ENCODE results near the gene HIVEP3. TPM values are rescaled to one million over a fixed set of nuclear protein-coding genes. Genes with fewer than 3 reads are reported as not detected.

HIVEP3 gene
- total and polyA plus RNA-seq, 2 of the 13 experiments (the other 11 are each of a cell fraction or from before 2014, with no cell fraction given), result 0.05 TPM; not detected in 1

- TF ChIP-seq, protein P1, sequence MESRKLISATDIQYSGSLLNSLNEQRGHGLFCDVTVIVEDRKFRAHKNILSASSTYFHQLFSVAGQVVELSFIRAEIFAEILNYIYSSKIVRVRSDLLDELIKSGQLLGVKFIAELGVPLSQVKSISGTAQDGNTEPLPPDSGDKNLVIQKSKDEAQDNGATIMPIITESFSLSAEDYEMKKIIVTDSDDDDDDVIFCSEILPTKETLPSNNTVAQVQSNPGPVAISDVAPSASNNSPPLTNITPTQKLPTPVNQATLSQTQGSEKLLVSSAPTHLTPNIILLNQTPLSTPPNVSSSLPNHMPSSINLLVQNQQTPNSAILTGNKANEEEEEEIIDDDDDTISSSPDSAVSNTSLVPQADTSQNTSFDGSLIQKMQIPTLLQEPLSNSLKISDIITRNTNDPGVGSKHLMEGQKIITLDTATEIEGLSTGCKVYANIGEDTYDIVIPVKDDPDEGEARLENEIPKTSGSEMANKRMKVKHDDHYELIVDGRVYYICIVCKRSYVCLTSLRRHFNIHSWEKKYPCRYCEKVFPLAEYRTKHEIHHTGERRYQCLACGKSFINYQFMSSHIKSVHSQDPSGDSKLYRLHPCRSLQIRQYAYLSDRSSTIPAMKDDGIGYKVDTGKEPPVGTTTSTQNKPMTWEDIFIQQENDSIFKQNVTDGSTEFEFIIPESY (CRISPR knock-in tag; IDR thresholded peaks at IDR 0.05), result no peak
- no peak for TF ChIP-seq ZNF317 (CRISPR knock-in tag; IDR thresholded peaks at IDR 0.05)
Measured at GRCh38 chr1:41964400-41964799, 45.7 kb upstream of the HIVEP3 start (continued).

DNA sequence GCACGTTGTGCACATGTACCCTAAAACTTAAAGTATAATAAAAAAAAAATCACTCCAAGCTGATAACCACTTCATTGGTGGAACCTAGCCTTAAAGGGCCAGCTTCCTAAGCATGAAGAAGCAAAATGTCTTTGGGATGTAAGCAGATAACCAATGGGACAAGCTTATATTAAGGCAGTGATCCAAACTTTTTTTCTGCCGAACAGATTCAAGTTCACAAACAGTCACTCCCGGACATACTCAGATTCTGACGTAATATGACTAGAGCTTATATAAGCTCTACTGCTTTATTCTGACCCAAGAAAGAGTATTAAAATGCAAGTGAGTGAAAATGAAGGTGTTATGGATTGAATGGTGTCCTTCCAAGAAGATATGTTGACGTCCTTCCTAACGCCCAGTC is 44.9 kb upstream of the HIVEP3 start:
- no TSS peak for BruUV-seq (replicated peaks)
- Histone ChIP-seq H3K4me1 (ENCODE audit: insufficient read depth, low read length) (no peaks in the 10 kb centered on the region), H4K20me1 (ENCODE audit: insufficient read depth, low read length) (no peaks in the 10 kb centered on the region), H3K9ac (ENCODE audit: insufficient read depth, low read depth, low read length) (no peak overlapping the region), H3K4me3 (replicated peaks in 1 of 3; ENCODE audit: insufficient read depth in 1 of 3, low read depth in 2 of 3, low read length in 3 of 3) (no peak overlapping the region), H3K36me3 (replicated peaks in 1 of 2; ENCODE audit: control insufficient read depth in 1 of 2, insufficient read depth in 2 of 2, low read length in 2 of 2) (no peaks in the 10 kb centered on the region), H3K9me3 (ENCODE audit: low read length) (no peaks in the 10 kb centered on the region), H3K27ac (ENCODE audit: extremely low read length, insufficient read depth, low read length) (no peak overlapping the region), H3K79me2 (ENCODE audit: insufficient read depth, low read length) (no peaks in the 10 kb centered on the region), H3K27me3 (ENCODE audit: control insufficient read depth in 1 of 2, insufficient read depth in 2 of 2, low read length in 2 of 2) (no peaks in the 10 kb centered on the region), H3K4me2 (ENCODE audit: low read depth, low read length) (no peak overlapping the region), H2AFZ (ENCODE audit: low read length) (no peak overlapping the region)
- intact Hi-C loops (cut with micrococcal nuclease; ENCODE audit: unreplicated experiment) (no loop called here), in situ Hi-C loops (cut with HindIII; ENCODE audit: extremely low pct_ligation_motif_present, low pct_unique_long_range_greater_than_20kb) (no loop called here)
- FAIRE-seq, result no peak
- ATAC-seq, result no peak
- ChIA-PET CTCF (ENCODE audit: low intra/inter-chr PET ratio, low total read pairs) (no interaction called here), POLR2A (no interaction called here)
- WGBS (ENCODE audit: low lambda C conversion rate), result 16% methylated on average over 6 of the region's 6 CpGs
- DNase-seq (ENCODE audit: low spot score), result no peak
- TF ChIP-seq CREB1 (IDR thresholded peaks at IDR 0.05) (peak; percentile 22; the same call in 1 of the 2 replicates), CREB1 (CRISPR knock-in tag; IDR thresholded peaks at IDR 0.05) (no peak), CC2D1A (CRISPR knock-in tag; IDR thresholded peaks at IDR 0.05) (no peak)

All from HepG2 (cell line).